ENCODE data around the gene RFNG.

DNA sequence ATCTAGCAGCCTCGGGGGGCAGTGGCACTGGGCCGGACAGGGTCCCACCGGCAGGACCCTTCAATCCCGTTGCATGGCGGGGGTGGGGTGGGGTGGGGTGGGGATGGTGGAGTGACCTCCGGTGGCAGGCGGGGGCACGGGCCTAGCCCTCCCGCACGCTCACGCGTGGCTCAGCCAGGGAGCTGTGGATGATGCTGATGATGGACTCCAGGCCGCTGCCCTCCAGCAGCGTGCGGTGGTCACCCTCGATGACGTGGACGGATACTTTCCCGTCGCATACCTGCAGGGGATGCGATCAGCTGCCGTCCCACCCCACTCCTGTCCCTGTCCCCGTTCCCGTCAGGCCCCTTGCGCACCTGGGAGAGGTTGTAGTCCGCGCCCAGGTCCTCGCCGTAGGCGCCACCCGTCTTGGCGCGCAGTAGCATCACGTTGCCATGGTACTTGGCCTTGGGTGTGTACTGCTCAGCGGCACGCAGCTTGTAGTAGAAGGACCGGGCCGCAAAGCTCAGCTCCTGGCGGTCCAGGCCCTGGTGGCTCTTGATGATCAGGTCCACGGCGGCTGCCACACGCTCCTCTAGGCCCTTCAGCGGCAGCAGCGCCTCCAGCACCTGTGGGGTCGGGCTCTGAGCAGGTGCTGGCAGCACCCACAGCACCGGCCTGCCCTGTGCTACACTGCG, 27.5 kb upstream of the RFNG start:
- TF ChIP-seq, protein P1, sequence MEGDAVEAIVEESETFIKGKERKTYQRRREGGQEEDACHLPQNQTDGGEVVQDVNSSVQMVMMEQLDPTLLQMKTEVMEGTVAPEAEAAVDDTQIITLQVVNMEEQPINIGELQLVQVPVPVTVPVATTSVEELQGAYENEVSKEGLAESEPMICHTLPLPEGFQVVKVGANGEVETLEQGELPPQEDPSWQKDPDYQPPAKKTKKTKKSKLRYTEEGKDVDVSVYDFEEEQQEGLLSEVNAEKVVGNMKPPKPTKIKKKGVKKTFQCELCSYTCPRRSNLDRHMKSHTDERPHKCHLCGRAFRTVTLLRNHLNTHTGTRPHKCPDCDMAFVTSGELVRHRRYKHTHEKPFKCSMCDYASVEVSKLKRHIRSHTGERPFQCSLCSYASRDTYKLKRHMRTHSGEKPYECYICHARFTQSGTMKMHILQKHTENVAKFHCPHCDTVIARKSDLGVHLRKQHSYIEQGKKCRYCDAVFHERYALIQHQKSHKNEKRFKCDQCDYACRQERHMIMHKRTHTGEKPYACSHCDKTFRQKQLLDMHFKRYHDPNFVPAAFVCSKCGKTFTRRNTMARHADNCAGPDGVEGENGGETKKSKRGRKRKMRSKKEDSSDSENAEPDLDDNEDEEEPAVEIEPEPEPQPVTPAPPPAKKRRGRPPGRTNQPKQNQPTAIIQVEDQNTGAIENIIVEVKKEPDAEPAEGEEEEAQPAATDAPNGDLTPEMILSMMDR (IDR thresholded peaks at IDR 0.05) = no peak
- TF ChIP-seq POLR2AphosphoS5 (IDR thresholded peaks at IDR 0.05; ENCODE audit: low read depth, low read length) (peak; percentile 28; the same call in 1 of the 2 replicates), SIN3A (IDR thresholded peaks at IDR 0.05; ENCODE audit: borderline replicate concordance, insufficient read depth, low read depth, low read length) (no peak), TCF7L2 (IDR thresholded peaks at IDR 0.05; ENCODE audit: low read depth, low read length) (no peak)
- TF ChIP-seq, protein P2, sequence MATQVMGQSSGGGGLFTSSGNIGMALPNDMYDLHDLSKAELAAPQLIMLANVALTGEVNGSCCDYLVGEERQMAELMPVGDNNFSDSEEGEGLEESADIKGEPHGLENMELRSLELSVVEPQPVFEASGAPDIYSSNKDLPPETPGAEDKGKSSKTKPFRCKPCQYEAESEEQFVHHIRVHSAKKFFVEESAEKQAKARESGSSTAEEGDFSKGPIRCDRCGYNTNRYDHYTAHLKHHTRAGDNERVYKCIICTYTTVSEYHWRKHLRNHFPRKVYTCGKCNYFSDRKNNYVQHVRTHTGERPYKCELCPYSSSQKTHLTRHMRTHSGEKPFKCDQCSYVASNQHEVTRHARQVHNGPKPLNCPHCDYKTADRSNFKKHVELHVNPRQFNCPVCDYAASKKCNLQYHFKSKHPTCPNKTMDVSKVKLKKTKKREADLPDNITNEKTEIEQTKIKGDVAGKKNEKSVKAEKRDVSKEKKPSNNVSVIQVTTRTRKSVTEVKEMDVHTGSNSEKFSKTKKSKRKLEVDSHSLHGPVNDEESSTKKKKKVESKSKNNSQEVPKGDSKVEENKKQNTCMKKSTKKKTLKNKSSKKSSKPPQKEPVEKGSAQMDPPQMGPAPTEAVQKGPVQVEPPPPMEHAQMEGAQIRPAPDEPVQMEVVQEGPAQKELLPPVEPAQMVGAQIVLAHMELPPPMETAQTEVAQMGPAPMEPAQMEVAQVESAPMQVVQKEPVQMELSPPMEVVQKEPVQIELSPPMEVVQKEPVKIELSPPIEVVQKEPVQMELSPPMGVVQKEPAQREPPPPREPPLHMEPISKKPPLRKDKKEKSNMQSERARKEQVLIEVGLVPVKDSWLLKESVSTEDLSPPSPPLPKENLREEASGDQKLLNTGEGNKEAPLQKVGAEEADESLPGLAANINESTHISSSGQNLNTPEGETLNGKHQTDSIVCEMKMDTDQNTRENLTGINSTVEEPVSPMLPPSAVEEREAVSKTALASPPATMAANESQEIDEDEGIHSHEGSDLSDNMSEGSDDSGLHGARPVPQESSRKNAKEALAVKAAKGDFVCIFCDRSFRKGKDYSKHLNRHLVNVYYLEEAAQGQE (IDR thresholded peaks at IDR 0.05; ENCODE audit: insufficient read depth in 1 of 2, low read depth in 2 of 2, low read length in 1 of 2) = no peak

All from Panc1 (cell line).